Cardiac muscle cell (in vitro differentiated cells and primary cell): Measurements from ENCODE around the gene CPB1. TPM values are rescaled to one million over a fixed set of nuclear protein-coding genes. Genes with fewer than 3 reads are reported as not detected.

Experiments used
- DNase-seq, 2 donors: peaks; one replicate each; pipeline versions ENCODE4 v3.0.0 to v3.0.0-alpha.2; 2010 to 2017; ENCODE audit warnings: low read depth in 1 of 2, low spot score in 1 of 2
- H3K27ac ChIP-seq: fragments of 200-600 bp; sonication (generic); 2 replicates; pipeline ENCODE4 v1.5.1; 2016
- H3K27me3 ChIP-seq: fragments of 200-600 bp; sonication (generic); 2 replicates; pipeline ENCODE4 v1.6.0; 2016; ENCODE audit warnings: control low read depth
- H3K36me3 ChIP-seq: fragments of 200-600 bp; sonication (generic); 2 replicates; pipeline ENCODE4 v1.5.1; 2016; ENCODE audit warnings: control low read depth
- H3K4me1 ChIP-seq: fragments of 200-600 bp; sonication (generic); 2 replicates; pipeline ENCODE4 v1.8.1; 2017; ENCODE audit warnings: low read depth, mild to moderate bottlenecking, mixed run types
- H3K4me3 ChIP-seq: fragments of 200-600 bp; sonication (generic); 2 replicates; pipeline ENCODE4 v1.5.1; 2016; ENCODE audit warnings: mild to moderate bottlenecking
- H3K9me3 ChIP-seq: fragments of 200-600 bp; sonication (generic); 2 replicates; pipeline ENCODE4 v1.5.1; 2017; ENCODE audit warnings: low read depth, mild to moderate bottlenecking, control low read depth
- CTCF ChIP-seq: IDR thresholded peaks from 2 replicates; pipeline ENCODE4 v1.5.1; 2012; ENCODE audit warnings: low read depth, mild to moderate bottlenecking, low read length
- polyA plus RNA-seq: library from polyadenylated mRNA; unstranded; fragments of >200 nt; fragmentation: Nextera tagmentation; extraction: Ambion mirVana; gene quantifications from 2 replicates; pipeline ENCODE4 v1.2.1, GENCODE V29; 2016
- total RNA-seq: library from RNA; depleted of rRNA; stranded (reverse); fragments of >200 nt; gene quantifications from 2 replicates; pipeline ENCODE4 v1.2.3, GENCODE V29; 2016

CPB1 gene
- total and polyA plus RNA-seq, 2 experiments from 2014 or later, result not detected

- Histone ChIP-seq H3K36me3 (no peaks in the 10 kb centered on the region), H3K27me3 (no peaks in the 10 kb centered on the region), H3K27ac (no peak overlapping the region), H3K9me3 (no peaks in the 10 kb centered on the region), H3K4me1 (no peaks in the 10 kb centered on the region), H3K4me3 (no peak overlapping the region)
- no peak for TF ChIP-seq CTCF
- no peak for DNase-seq
Measured at GRCh38 chr3:148820361-148821245, 7.0 kb upstream of the CPB1 start.

GRCh38 chr3:148823026-148823425 lies 4.6 kb upstream of the CPB1 start:
- Histone ChIP-seq H3K4me1 (no peaks in the 10 kb centered on the region), H3K9me3 (no peaks in the 10 kb centered on the region), H3K27me3 (no peaks in the 10 kb centered on the region), H3K4me3 (no peak overlapping the region), H3K27ac (no peak overlapping the region), H3K36me3 (no peaks in the 10 kb centered on the region)
- DNase-seq, result no peak
- no peak for TF ChIP-seq CTCF

- Histone ChIP-seq H3K9me3 (no peaks in the 10 kb centered on the region), H3K4me1 (no peaks in the 10 kb centered on the region), H3K27me3 (no peaks in the 10 kb centered on the region), H3K36me3 (no peaks in the 10 kb centered on the region), H3K4me3 (no peak overlapping the region), H3K27ac (no peak overlapping the region)
- no peak for DNase-seq
- no peak for TF ChIP-seq CTCF
Measured at GRCh38 chr3:148825476-148825875, 2.1 kb upstream of the CPB1 start.

GRCh38 chr3:148828136-148828690 lies 602 bp downstream of the CPB1 start:
- no peaks in the 10 kb centered on the region for H3K4me1 ChIP-seq
- DNase-seq, result no peak
- H3K27me3 ChIP-seq, result no peaks in the 10 kb centered on the region
- H3K4me3 ChIP-seq, result no peak overlapping the region
- no peaks in the 10 kb centered on the region for H3K9me3 ChIP-seq
- no peak for TF ChIP-seq CTCF
- H3K36me3 ChIP-seq, result no peaks in the 10 kb centered on the region
- no peak overlapping the region for H3K27ac ChIP-seq

GRCh38 chr3:148829926-148830325 lies 2.3 kb downstream of the CPB1 start:
- Histone ChIP-seq H3K4me1 (no peaks in the 10 kb centered on the region), H3K27ac (no peak overlapping the region), H3K4me3 (no peak overlapping the region), H3K9me3 (no peaks in the 10 kb centered on the region), H3K36me3 (no peaks in the 10 kb centered on the region), H3K27me3 (no peaks in the 10 kb centered on the region)
- no peak for TF ChIP-seq CTCF
- DNase-seq, result no peak
